Stimulated activated CD8-positive, alpha-beta memory T cell treated with anti-CD3 and anti-CD28 coated beads, Interleukin-4, amount 100 ng/mL, for 4 hours (primary cell): ENCODE results near the gene IGFBP1.
A peak's percentile ranks its signal among the peaks of the same experiment; 100 is the strongest.

Experiments used
- DNase-seq, 2 donors: peaks; one replicate each; pipeline ENCODE4 v3.0.0-alpha.2; 2020; ENCODE audit warnings: low read depth in 2 of 2, low spot score in 1 of 2

Gene IGFBP1

GRCh38 chr7:45901566-45901965, 13.3 kb downstream of the IGFBP1 start:
- DNase-seq, result no peak

DNA sequence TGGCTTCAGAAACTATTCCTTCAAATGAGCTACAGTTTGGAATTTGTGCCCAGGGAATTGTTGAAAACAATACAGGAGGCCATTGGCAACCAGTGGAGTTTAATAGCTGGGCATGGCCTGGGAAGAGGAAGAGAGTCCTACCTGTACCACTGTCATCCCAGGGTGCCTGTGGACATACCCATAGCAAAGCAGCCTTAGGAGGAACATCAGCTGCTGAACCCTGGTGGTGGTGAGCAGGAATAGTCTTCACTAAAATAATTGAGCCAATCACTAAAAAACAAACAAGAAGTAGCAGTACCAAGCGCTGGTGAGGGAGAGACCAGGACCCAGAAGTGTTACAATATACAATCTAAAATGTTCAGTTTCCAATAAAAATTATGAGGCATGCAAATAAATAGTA, 14.5 kb downstream of the IGFBP1 start:
- DNase-seq, result no peak

- no peak for DNase-seq
Observed at GRCh38 chr7:45909561-45909960, 21.3 kb downstream of the IGFBP1 start.

DNA sequence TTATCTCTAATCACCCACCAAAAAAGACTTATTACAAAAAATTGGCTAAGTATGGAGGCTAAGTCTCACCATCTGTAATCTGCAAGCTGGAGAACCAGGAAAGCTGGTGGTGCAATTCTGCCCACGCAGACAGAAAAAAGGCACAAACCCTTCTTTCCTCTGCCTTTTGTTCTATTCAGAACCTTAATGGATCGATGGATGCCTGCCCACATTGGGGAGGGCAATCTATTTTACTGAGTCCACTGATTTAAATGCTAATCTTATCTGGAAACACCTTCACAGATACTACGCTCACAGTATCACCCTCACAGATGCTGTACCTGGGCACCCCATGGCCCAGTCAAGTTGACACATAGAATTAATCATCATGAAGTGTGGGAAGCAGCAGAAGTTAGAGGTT, 22.6 kb downstream of the IGFBP1 start:
- no peak for DNase-seq

GRCh38 chr7:45911311-45911710, 23.0 kb downstream of the IGFBP1 start:
- DNase-seq, result no peak

DNA sequence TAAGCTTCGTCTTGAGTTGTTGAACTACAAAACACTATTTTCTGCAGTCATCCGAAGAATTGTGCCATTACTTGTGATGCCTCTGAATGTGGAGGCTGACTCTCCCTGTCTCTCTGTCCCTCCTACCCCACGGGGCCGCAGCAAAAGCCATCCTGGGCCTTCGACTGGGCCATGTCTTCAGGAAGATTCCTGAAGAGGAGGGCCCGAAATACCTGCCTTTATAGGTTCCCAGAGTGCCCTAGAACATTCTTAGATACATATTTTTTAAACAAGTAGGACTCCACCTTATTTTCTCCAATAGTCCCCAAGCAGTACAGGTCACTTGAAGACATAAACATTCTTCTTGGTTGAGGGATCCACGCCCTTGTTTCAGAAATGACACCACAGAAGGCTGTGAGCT, 24.7 kb downstream of the IGFBP1 start:
- no peak for DNase-seq

DNA sequence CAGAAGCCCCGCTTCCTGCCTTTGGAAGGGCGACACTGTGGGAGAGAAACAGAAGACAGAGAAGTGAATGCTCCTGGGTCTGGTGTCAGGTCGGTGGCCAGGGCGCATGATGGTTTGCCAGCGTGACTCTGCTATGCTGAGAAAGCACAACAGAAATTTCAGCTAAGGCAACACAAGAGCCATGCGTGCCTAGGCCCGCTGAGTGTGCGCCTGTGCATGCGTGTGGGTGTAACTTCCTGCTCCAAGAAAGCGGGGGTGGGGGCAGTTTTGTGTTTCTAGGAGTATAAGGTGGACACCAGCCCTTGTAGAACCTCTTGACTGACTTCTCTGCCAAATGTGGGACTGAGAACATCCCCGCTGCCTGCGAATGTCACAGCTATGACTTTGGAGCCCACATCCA, 26.6 kb downstream of the IGFBP1 start:
- no peak for DNase-seq

DNA sequence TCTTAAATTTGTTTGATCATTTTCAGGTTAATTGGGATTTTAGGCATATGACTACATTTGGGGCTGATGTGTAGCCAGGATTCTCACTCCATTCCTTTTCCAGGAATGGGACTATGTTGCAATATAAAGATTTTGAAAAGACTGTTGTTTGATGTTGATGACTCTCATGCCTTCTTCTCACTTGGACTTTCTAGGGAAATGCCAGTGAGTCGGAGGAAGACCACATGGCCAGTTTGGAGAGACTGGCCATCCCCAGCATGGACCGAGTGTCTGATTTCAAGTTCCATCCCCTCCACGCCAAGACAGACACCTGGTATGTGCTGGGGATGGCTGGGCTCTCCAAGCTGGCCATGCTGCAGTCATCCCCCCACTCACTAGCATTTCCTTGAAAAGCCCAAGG, 27.3 kb downstream of the IGFBP1 start:
- no peak for DNase-seq

- no peak for DNase-seq
Observed at GRCh38 chr7:45917064-45917463, 28.8 kb downstream of the IGFBP1 start.

GRCh38 chr7:45917658-45918057, 29.4 kb downstream of the IGFBP1 start:
- DNase-seq, result peak; percentile 34 to 48

GRCh38 chr7:45918556-45918955, 30.3 kb downstream of the IGFBP1 start:
- no peak for DNase-seq

GRCh38 chr7:45919231-45919784, 31.0 kb downstream of the IGFBP1 start:
- no peak for DNase-seq

DNA sequence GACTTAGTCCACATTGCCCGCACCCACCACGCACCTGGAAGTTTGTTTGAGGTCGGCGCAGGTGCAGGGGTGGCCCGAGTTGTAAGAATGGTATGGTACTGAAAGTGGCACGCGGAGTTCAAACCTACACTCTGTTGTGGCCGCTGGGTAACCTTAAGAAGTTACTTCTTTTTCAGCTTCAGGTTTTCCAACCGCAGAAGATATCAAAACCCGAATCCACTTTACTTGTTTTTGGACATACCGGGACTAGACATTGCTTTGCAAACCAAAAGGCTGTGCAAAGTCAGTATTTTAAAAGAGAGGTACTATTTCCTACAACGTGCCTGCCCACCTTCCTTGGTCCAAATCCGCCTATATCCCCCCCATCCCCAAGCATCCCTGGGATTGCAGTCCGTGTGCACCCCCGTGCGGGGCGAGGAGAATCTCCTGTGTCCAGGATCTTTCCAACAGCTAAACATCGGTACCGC, 31.7 kb downstream of the IGFBP1 start:
- DNase-seq, result no peak

GRCh38 chr7:45920502-45921380, 32.5 kb downstream of the IGFBP1 start, which contains the start of gene IGFBP3:
Gene IGFBP3 (minus strand): TSS chr7:45921272. CDS start chr7:45921140, 132 bp downstream.
- no peak for DNase-seq

DNA sequence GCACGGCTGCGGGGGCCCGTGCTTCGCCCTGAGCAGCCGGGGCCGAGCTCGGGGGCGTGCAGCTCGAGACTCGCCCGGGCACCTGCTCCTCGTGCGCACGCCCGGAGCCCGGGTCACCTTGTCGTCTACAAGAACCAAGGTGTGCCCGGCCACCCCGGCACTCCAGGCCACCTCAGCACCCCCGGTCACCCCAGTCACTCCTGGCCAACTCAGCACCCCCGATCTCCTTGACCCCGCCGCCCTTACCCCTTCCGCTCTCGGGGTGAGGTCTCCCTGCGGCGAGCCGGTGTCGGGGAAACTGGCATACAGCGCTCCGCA, 33.1 kb downstream of the IGFBP1 start:
- DNase-seq, result no peak

- DNase-seq, result no peak
Observed at GRCh38 chr7:45921699-45922519, 33.6 kb downstream of the IGFBP1 start.

DNA sequence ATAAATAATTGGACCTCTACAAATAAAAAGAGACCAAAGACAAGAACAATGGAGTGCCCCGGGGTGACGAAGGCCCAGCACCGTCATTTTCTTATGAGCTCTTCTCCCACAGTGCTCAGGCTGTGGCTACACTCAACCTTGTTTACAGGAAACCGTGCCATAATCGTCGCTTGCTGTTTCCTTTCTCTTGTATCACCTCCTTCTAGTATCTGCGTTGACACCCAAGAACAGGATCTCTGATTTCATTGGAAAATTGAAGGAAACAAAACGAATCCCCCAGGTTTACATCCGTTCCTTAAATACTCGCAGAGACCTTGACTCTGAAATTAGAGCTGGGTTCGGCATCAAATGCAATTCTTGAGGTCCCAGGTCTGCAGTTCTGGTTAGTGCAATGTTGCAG, 34.5 kb downstream of the IGFBP1 start:
- DNase-seq, result no peak

- no peak for DNase-seq
Observed at GRCh38 chr7:45923290-45923689, 35.0 kb downstream of the IGFBP1 start.

GRCh38 chr7:45923818-45924217, 35.5 kb downstream of the IGFBP1 start:
- DNase-seq, result no peak

DNA sequence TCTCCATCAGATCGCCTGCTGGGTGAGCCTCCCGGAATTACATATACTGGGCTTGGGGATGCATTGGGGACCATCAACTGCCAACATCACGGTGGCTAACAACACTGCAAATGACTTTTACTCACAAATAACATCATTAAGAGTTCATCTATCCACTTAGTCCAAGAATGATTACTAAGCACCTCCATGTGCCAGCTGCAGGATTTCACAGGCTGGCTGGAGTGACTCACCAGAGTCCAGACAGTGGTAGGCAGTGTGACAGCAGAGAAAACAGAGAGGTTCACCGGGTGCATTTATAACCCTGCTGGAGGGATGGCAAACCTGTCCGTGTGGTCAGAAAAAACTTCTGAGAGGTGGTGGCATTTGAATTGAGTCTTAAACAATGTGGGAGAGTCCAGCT, 36.0 kb downstream of the IGFBP1 start:
- DNase-seq, result no peak

- no peak for DNase-seq
Observed at GRCh38 chr7:45927721-45928120, 39.4 kb downstream of the IGFBP1 start.

DNA sequence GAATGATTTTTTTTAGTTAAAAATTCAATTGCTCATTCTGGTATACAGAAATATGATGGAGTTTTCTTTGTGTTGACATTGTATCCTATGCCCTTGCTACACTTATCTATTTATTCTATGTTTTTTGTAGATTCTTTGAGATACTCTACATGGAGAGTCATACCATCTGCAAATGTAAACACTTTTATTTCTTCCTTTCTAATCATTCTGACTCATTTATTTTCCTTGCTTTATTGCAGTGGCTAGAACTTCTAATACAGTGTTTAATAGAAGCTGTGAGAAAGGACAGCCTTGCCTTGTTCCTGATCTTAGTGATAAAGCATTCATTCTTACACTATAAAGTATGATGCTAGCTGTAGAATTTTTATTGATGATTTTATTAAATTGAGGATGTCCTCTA, 42.7 kb downstream of the IGFBP1 start:
- DNase-seq, result no peak
